HG03097 (cell line): ENCODE measurements around the gene MMAA.
"Not testable (repeated sequence)": the region's sequence is repeated elsewhere in the genome, so short reads cannot be mapped to it uniquely, and the experiment has no call there.

Experiments
- ATAC-seq: cut with Tn5 transposase; IDR thresholded peaks from one replicate; pipeline ENCODE4 v1.9.1; 2021; ENCODE audit not compliant: unreplicated experiment, low FRiP score

The MMAA gene

DNA sequence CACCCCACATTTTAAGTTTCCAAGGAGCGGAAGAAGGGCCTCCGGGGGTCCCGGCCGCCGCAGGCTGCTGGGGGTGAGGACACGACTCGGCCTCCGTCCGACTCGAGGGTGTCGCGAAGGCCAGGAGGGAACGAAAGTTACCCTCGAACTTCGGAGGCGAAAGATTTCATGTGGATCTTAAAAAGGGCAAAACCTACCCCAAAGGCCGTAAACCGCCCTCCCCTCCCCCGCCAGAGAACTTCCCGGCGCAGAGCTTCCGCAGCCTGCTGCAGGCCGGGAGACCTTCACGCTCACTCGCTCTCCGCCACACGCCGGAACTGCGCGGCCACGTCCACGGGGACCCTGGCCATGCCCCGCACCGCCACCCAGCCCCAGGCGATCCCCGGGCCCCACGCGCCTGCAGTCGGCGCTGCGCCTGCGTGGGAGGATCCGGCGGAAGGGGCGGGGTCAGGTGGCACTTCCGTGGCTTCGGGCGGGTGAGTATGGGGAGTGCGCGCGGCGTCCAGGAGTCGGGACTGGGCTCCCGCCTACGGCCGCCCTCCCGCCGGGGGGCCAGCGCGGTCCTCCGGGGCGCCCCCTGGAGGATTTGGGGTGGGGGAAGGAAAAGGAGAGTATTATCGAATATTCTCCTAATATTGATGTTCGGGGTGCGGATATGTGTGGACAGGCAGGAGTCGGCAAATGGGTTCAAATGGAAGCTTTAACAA lies at the start of gene MMAA:
Gene MMAA (plus strand): TSS at position 454 of the 707 bp plus-strand sequence. CDS start 19,755 bp downstream, outside the sequence.
- ATAC-seq, result peak; percentile 83

GRCh38 chr4:145574546-145574945 lies 44.6 kb upstream of the MMAA start:
- not testable (repeated sequence) for ATAC-seq

DNA sequence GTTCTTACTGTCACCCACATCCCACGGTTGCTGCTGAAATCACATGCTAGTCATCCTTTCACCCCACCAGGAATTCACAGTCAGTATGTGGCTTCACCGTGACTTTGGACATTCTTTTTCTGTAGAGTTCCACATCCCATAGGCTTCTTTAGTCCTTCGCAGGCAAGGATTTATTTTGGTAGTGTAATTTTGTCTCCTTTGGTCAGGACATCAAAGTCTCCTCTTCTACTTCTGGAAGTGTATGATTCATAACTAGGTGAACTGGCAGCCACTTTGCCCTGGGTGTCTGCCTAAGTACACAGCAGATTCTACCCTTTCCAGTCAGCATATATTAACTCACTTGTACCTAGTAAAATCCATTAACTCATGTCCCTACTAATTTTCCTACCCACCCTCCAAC lies 38.3 kb upstream of the MMAA start:
- no peak for ATAC-seq

GRCh38 chr4:145583191-145584055 lies 35.8 kb upstream of the MMAA start:
- ATAC-seq, result no peak

- ATAC-seq, result no peak
Measured at GRCh38 chr4:145587088-145587754, 32.0 kb upstream of the MMAA start.

GRCh38 chr4:145589381-145589780 lies 29.8 kb upstream of the MMAA start:
- ATAC-seq, result not testable (repeated sequence)

- no peak for ATAC-seq
Measured at GRCh38 chr4:145589916-145590702, 29.1 kb upstream of the MMAA start.

GRCh38 chr4:145602129-145602760 lies 16.9 kb upstream of the MMAA start:
- no peak for ATAC-seq

GRCh38 chr4:145605941-145606340 lies 13.2 kb upstream of the MMAA start:
- ATAC-seq, result no peak

- peak; percentile 50 for ATAC-seq
Measured at GRCh38 chr4:145609481-145610427, 9.4 kb upstream of the MMAA start.

- ATAC-seq, result peak; percentile 49
Measured at GRCh38 chr4:145613566-145614232, 5.5 kb upstream of the MMAA start.

- no peak for ATAC-seq
Measured at GRCh38 chr4:145614233-145614610, 5.0 kb upstream of the MMAA start.

DNA sequence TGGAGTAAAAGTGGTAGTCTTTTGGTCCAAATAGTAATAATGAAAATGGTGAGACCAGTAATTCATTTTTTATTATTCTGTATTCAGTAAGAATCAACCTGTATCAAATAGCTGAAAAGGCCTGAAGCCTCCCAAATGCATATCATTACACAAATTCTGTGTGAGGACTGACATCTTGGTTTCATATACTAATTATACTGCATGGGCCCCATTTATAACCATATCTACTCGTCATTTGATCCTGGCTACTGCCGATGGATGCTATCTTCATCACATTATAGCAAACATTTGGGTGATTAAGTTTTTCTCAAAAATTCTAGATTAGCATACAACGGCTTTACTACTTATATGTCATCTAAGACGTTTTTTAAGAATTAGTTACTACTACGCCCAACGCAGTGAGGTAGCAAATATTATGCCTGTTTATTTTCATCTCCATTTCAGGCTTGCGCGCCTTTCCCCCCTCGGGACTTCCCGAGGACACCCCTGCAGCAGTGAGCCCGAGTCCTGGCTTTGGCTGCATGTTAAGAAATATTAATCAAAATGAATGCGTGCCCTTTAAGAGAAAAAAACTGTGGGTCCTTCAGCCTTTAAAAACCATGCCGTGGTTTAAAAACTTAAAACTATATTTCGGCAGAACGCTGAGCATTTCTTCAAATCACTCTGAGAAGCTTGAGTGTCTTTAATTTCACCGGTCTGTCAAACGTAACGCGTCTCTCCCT lies 814 bp upstream of the MMAA start:
- no peak for ATAC-seq

DNA sequence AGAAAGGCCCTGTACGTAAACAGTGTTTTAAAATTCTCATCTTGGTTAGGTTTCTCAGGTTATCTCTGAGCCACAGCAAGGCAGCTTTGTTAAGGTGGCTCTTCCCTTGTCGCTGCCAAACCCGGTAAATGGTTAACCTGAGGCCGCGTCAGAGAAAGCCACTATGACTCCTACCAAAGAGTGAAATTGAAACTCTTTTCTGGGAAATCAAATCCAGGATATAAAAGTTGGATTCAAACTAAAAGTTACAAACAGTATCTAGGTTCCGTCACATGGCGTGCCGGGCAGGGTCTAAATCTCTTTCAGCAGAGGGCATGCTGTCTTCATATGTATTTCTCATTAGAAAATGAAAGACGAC lies 433 bp downstream of the MMAA start:
- ATAC-seq, result peak; percentile 45

- not testable (repeated sequence) for ATAC-seq
Measured at GRCh38 chr4:145622067-145622466, 2.9 kb downstream of the MMAA start.

DNA sequence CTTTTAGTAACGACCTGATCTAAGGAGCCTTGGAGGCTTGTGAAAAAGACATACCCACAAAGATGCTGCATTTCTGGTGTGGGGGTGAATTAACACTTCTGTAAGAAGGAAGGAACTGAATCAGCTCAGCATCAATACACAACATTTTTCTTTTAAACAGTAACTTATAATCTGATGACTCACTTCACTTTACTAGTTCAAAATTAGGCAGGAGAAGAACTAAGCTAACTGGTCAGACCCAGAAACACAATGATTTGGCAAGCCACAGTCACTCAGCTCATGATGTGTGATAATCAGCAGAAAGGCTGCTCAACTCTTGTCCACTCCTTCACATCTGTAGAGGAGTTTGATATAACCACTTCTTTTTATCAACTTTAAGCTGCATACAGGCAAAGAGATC lies 4.6 kb downstream of the MMAA start:
- ATAC-seq, result peak; percentile 38

- ATAC-seq, result no peak
Measured at GRCh38 chr4:145625677-145626622, 6.8 kb downstream of the MMAA start.
